Activated T-cell treated with anti-CD3 and anti-CD28 coated beads, Interleukin-2, amount 50 U/mL, for 1 hour (primary cell): ENCODE results near the gene MX2.
"Not testable (repeated sequence)": the region's sequence is repeated elsewhere in the genome, so short reads cannot be mapped to it uniquely, and the experiment has no call there.

ENCODE experiments used
- DNase-seq: peaks from one replicate; pipeline ENCODE4 v3.0.0-alpha.2; 2020

MX2 gene

GRCh38 chr21:41338455-41338854, 23.4 kb upstream of the MX2 start:
- no peak for DNase-seq

GRCh38 chr21:41342035-41342434, 19.8 kb upstream of the MX2 start:
- DNase-seq: no peak

- DNase-seq: no peak
These were observed 17.7 kb upstream of the MX2 start for GRCh38 chr21:41344146-41344545.

GRCh38 chr21:41345356-41345755, 16.5 kb upstream of the MX2 start:
- no peak for DNase-seq

GRCh38 chr21:41345934-41346685, 15.7 kb upstream of the MX2 start:
- DNase-seq: no peak

GRCh38 chr21:41346758-41347157, 15.1 kb upstream of the MX2 start:
- DNase-seq: no peak

GRCh38 chr21:41348434-41348833, 13.4 kb upstream of the MX2 start:
- no peak for DNase-seq

GRCh38 chr21:41349126-41349525, 12.7 kb upstream of the MX2 start:
- DNase-seq: no peak

GRCh38 chr21:41349619-41350390, 12.0 kb upstream of the MX2 start:
- DNase-seq: no peak

GRCh38 chr21:41350436-41351155, 11.2 kb upstream of the MX2 start:
- DNase-seq: no peak

- DNase-seq: no peak
These were observed 4.3 kb upstream of the MX2 start for GRCh38 chr21:41357546-41357945.

GRCh38 chr21:41358193-41359166, 3.3 kb upstream of the MX2 start:
- no peak for DNase-seq

- no peak for DNase-seq
These were observed 2.5 kb upstream of the MX2 start for GRCh38 chr21:41359286-41359685.

- not testable (repeated sequence) for DNase-seq
These were observed 2.1 kb upstream of the MX2 start for GRCh38 chr21:41359754-41360071.

- no peak for DNase-seq
These were observed 1.6 kb upstream of the MX2 start for GRCh38 chr21:41360072-41360821.

- DNase-seq: no peak
These were observed 608 bp upstream of the MX2 start for GRCh38 chr21:41361053-41361785.

GRCh38 chr21:41362605-41363369, 960 bp downstream of the MX2 start:
- DNase-seq: peak; percentile 84

- no peak for DNase-seq
These were observed 1.8 kb downstream of the MX2 start for GRCh38 chr21:41363370-41364270.

GRCh38 chr21:41364308-41364707, 2.5 kb downstream of the MX2 start:
- no peak for DNase-seq
